PC-9 (cell line): ENCODE data around the gene VANGL1.

Experiments
- EZH2 ChIP-seq: fragments of 200-600 bp; sonication (generic); IDR thresholded peaks from 2 replicates; pipeline ENCODE4 v1.8.0; 2017; ENCODE audit warnings: antibody characterized with exemption, low read depth
- TF ChIP-seq, protein P1 (sequence below): fragments of 200-600 bp; sonication (generic); conservative IDR thresholded peaks from 2 replicates; pipeline ENCODE4 v1.6.1; 2017; ENCODE audit warnings: mixed run types, antibody characterized with exemption, mild to moderate bottlenecking, moderate library complexity

DNA sequence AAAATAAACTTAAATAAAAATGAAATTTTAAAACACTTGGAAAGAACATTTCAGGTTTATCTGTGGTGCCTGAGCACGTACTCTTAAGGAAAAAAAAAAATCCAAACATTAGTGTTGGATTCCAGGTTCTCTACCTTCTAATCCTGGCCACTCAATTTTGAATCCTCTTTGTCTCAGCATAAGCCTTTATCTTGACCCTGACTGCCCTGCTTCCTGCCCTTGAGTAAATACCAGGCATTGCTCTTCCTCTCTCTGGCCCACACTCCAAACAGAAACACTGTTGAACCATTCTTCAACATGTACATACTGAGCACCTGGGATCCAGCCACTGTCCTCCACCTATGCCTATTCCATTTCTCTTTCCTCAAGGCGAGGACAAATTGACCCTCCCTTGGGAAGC lies 11.4 kb upstream of the VANGL1 start:
- TF ChIP-seq EZH2: no peak
- TF ChIP-seq, protein P1, sequence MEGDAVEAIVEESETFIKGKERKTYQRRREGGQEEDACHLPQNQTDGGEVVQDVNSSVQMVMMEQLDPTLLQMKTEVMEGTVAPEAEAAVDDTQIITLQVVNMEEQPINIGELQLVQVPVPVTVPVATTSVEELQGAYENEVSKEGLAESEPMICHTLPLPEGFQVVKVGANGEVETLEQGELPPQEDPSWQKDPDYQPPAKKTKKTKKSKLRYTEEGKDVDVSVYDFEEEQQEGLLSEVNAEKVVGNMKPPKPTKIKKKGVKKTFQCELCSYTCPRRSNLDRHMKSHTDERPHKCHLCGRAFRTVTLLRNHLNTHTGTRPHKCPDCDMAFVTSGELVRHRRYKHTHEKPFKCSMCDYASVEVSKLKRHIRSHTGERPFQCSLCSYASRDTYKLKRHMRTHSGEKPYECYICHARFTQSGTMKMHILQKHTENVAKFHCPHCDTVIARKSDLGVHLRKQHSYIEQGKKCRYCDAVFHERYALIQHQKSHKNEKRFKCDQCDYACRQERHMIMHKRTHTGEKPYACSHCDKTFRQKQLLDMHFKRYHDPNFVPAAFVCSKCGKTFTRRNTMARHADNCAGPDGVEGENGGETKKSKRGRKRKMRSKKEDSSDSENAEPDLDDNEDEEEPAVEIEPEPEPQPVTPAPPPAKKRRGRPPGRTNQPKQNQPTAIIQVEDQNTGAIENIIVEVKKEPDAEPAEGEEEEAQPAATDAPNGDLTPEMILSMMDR: no peak
